GM19463 (cell line): ENCODE data around the gene RAI2.
"Not testable (repeated sequence)": the region's sequence is repeated elsewhere in the genome, so short reads cannot be mapped to it uniquely, and the experiment has no call there.

ENCODE experiments used
- ATAC-seq: cut with Tn5 transposase; IDR thresholded peaks from one replicate; pipeline ENCODE4 v1.9.1; 2021; ENCODE audit warnings: mild to moderate bottlenecking, moderate library complexity; ENCODE audit not compliant: unreplicated experiment

Gene RAI2

GRCh38 chrX:17787557-17787956 is 73.5 kb downstream of the RAI2 start:
- ATAC-seq, result no peak

GRCh38 chrX:17786554-17787347 is 74.3 kb downstream of the RAI2 start:
- not testable (repeated sequence) for ATAC-seq

- no peak for ATAC-seq
Measured at GRCh38 chrX:17779434-17779833, 81.7 kb downstream of the RAI2 start.

GRCh38 chrX:17778997-17779396 is 82.1 kb downstream of the RAI2 start:
- no peak for ATAC-seq

DNA sequence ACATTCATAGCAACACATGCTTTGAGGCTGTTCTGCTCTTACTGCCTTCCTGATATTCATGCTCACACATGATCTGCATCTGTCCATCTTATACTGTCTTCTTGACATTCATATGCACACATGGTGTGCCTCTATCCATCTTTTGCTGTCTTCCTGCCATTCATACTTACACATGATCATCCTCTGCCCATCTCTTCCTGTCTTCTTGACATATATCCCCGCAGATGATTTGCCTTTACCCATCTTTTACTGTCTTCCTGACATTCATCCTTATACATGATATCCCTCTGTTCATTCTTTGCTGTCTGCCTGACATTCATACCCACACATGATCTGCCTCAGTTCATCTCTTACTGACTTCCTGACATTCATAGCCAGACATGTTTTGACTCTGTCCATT is 87.0 kb downstream of the RAI2 start:
- ATAC-seq, result no peak

- ATAC-seq, result no peak
Measured at GRCh38 chrX:17773221-17773876, 87.7 kb downstream of the RAI2 start.

GRCh38 chrX:17769701-17770269 is 91.3 kb downstream of the RAI2 start:
- ATAC-seq, result no peak

- ATAC-seq, result no peak
Measured at GRCh38 chrX:17768997-17769396, 92.1 kb downstream of the RAI2 start.

- no peak for ATAC-seq
Measured at GRCh38 chrX:17767734-17768133, 93.4 kb downstream of the RAI2 start.

DNA sequence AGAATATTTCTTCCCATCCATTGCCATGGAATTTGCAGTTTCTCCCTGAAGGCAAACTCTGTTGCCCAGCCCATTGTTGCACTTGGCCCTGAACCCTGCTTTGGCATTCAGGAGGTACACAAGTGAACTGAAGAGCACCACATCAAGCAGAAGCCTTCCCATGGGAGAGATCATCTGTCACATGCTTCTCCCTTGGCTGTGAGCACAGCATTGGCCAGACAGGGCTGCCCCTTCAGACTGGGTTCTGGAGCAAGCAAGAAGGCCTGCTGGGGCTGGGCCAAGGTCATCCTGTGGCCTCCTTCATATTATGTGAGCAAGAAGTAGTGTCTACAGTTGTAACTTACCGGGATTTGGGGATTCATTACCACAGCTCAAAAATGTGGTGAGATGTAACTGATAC is 101.1 kb downstream of the RAI2 start:
- ATAC-seq, result no peak

DNA sequence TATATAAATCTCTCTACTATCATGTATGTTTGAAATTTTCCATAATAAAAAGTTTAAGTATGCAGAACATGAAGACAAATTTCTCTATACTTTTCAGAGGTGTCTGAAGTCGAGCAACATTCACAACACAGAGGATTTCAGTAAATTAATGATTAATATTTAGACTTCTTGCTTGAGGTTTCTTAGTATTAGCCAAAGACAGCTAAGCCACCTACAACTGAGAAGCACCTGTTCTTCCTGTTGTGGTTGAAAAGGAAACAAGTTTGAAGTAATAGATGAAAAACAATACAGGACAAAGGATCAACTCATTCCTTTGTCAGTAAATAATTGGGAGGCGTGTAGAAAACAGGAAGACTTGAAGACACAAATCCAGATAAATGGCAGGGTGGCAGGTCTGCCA is 102.7 kb downstream of the RAI2 start:
- peak; percentile 85 for ATAC-seq

DNA sequence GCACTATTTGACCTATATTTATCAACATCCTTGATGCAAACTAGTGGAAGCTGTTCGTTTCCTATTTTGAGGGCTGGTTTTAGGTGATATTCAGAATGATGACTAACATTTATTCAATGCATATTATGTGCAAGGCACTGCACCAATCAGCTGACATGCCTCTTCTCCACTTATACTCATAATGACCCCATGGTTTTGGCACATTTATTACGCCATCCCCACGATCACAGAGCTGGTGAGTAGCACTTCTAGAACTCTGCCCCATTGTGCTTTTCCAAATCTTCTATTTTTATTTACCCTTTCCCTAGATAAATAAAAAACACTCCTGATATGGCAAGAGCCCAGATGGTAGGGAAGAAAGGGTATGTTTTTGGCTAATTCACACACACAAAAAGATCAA is 110.7 kb downstream of the RAI2 start:
- no peak for ATAC-seq
